Mesothelial cell of epicardium (in vitro differentiated cells): ENCODE measurements around the gene USP5. TPM values are rescaled to one million over a fixed set of nuclear protein-coding genes. Genes with fewer than 3 reads are reported as not detected.

ENCODE experiments used
- DNase-seq, 2 experiments: peaks; one replicate each; pipeline ENCODE4 v3.0.0; 2021; ENCODE audit warnings: low spot score in 2 of 2; ENCODE audit not compliant: unreplicated experiment in 2 of 2
- H3K27ac Mint-ChIP-seq: 2 replicates; pipeline ENCODE4 v1.8.0; 2021; ENCODE audit warnings: mixed read lengths
- H3K27me3 Mint-ChIP-seq: 2 replicates; pipeline ENCODE4 v1.8.0; 2021; ENCODE audit warnings: low read depth, mixed read lengths
- H3K36me3 Mint-ChIP-seq: 2 replicates; pipeline ENCODE4 v1.8.0; 2021; ENCODE audit warnings: mixed read lengths
- H3K4me1 Mint-ChIP-seq: 2 replicates; pipeline ENCODE4 v1.8.0; 2021; ENCODE audit warnings: mixed read lengths
- H3K4me3 Mint-ChIP-seq: 2 replicates; pipeline ENCODE4 v1.8.0; 2021; ENCODE audit warnings: mild to moderate bottlenecking, moderate library complexity, mixed read lengths
- H3K9me3 Mint-ChIP-seq: 2 replicates; pipeline ENCODE4 v1.8.0; 2021; ENCODE audit warnings: mixed read lengths
- total RNA-seq: library from RNA; stranded (reverse); gene quantifications from 3 replicates; pipeline ENCODE4 v1.2.1, GENCODE V29; 2021
- TF ChIP-seq, protein P1 (sequence below): fragments of 200-600 bp; sonication (generic); IDR thresholded peaks from one replicate; pipeline ENCODE4 v1.5.0; 2021; ENCODE audit warnings: antibody characterized with exemption; ENCODE audit not compliant: unreplicated experiment

Gene USP5
- total RNA-seq, 1 donor from 2014 or later = 119 TPM

DNA sequence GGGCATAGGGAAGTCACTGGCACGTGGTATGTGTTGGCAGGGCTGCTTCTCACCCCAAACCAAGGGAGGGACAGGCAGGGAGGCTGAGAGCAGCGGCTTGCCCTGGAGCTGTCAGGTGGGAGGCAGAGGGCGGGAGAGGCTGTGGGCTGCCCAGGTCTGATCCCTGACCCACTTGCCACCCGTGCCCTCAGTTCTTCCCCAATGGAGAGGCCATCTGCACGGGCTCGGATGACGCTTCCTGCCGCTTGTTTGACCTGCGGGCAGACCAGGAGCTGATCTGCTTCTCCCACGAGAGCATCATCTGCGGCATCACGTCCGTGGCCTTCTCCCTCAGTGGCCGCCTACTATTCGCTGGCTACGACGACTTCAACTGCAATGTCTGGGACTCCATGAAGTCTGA, 6.6 kb upstream of the USP5 start:
- Mint-ChIP-seq H3K4me1 (peaks cover 10% of the 10 kb centered on the region), H3K4me3 (no peak overlapping the region), H3K27ac (no peak overlapping the region), H3K9me3 (no peaks in the 10 kb centered on the region), H3K27me3 (no peaks in the 10 kb centered on the region), H3K36me3 (peaks cover 34% of the 10 kb centered on the region)
- no peak for DNase-seq
- TF ChIP-seq, protein P1, sequence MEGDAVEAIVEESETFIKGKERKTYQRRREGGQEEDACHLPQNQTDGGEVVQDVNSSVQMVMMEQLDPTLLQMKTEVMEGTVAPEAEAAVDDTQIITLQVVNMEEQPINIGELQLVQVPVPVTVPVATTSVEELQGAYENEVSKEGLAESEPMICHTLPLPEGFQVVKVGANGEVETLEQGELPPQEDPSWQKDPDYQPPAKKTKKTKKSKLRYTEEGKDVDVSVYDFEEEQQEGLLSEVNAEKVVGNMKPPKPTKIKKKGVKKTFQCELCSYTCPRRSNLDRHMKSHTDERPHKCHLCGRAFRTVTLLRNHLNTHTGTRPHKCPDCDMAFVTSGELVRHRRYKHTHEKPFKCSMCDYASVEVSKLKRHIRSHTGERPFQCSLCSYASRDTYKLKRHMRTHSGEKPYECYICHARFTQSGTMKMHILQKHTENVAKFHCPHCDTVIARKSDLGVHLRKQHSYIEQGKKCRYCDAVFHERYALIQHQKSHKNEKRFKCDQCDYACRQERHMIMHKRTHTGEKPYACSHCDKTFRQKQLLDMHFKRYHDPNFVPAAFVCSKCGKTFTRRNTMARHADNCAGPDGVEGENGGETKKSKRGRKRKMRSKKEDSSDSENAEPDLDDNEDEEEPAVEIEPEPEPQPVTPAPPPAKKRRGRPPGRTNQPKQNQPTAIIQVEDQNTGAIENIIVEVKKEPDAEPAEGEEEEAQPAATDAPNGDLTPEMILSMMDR = no peak

DNA sequence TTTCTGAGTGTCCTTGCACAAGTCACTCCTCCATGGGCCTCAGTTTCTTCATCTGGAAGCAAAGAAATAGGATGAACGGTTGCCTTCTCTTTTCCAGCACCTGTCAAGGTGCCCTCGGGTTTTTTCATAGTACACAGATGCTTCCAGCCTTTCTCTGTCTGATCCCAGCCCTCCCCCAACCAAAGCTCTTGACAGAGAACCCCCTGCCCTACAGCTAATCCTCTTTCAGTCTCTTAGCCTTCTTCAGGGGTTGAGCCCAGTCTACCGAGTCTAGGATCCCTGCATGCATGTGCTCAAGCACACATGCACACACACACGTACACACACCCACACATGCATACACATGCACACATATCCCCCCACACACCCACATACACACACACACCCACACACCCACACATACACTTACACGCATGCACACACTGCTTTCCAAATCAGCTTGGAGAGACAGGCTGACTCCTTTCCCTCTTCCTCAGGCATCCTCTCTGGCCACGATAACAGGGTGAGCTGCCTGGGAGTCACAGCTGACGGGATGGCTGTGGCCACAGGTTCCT, 5.6 kb upstream of the USP5 start:
- TF ChIP-seq, protein P1 = no peak
- H3K4me3 Mint-ChIP-seq = no peak overlapping the region
- no peak for DNase-seq
- no peaks in the 10 kb centered on the region for H3K27me3 Mint-ChIP-seq
- no peaks in the 10 kb centered on the region for H3K9me3 Mint-ChIP-seq
- H3K36me3 Mint-ChIP-seq = peaks cover 34% of the 10 kb centered on the region
- peaks cover 15% of the 10 kb centered on the region for H3K4me1 Mint-ChIP-seq
- H3K27ac Mint-ChIP-seq = no peak overlapping the region

DNA sequence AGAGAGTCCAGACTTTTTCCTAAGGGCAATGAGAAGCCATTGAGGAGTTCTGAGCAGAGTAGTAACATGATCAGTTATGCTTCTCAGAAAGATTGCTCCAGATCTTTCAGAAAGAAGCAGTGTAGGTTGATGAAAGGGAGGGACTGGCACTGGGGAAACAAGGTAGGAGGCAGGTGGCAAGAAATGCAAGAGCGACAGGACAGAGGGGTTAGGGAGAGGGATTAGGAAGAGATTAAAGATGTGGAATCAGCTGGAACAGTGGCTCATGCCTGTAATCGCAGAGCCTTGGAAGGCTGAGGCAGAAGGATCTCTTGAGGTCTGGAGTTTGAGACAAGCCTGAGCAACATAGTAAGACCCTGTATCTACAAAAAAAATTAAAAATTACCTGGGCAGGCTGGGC, 4.3 kb upstream of the USP5 start:
- Mint-ChIP-seq H3K27me3 (no peaks in the 10 kb centered on the region), H3K36me3 (peaks cover 32% of the 10 kb centered on the region), H3K27ac (no peak overlapping the region), H3K9me3 (no peaks in the 10 kb centered on the region), H3K4me3 (no peak overlapping the region), H3K4me1 (peaks cover 16% of the 10 kb centered on the region)
- no peak for DNase-seq
- TF ChIP-seq, protein P1 = no peak

DNA sequence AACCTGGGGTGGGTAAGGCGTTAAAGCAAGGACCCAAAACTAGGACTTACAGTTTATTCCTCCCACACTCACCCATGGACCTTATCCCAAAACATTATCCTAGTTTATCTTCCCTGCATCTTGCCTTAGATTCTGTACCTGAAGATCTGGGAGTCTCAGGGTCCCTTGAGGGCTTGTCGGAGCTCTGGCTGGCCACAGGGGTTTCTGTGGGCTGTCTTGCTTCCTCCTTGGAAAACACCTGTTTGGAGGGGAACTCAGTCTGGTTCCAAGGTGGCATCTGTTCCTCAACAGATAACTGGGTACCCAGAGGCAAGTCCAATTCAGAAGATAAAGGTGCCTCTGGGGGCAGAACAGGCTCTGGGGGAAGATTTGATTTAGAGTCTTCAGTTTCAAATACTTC, 2.5 kb upstream of the USP5 start:
- H3K27ac Mint-ChIP-seq = no peak overlapping the region
- H3K27me3 Mint-ChIP-seq = no peaks in the 10 kb centered on the region

DNA sequence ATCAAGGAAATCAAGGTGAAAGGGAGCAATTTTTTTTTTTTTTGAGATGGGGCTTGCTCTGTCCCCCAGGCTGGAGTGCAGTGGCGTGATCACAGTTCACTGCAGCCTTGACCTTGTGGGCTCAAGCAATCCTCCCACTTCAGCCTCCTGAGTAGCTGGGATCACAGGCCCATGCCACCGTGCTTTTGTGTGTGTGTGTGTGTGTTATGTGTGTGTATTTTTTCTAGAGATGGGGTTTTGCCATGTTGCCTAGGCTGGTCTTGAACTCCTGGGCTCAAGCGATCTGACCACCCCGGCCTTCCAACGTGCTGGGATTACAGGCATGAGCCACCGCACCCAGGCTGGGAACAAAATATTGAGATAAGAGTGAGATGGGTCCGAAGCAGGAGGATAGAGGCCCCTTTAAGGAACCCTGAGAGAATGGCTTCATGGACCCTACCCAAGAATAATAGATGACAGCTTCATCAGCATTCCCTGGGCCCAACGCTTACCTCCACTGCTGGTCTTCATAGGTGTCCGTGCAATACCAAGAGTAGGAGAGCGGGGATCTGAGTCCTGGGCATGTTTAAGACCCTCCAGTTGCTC, 1.9 kb upstream of the USP5 start:
- DNase-seq = no peak
- H3K36me3 Mint-ChIP-seq = peaks cover 20% of the 10 kb centered on the region
- H3K27ac Mint-ChIP-seq = peak overlapping the region; percentile 47
- H3K27me3 Mint-ChIP-seq = no peaks in the 10 kb centered on the region
- TF ChIP-seq, protein P1 = no peak
- H3K9me3 Mint-ChIP-seq = no peaks in the 10 kb centered on the region
- H3K4me1 Mint-ChIP-seq = peaks cover 32% of the 10 kb centered on the region
- H3K4me3 Mint-ChIP-seq = peak overlapping the region; percentile 95

More for the DNA sequence above, 2.5 kb upstream of the USP5 start:
- Mint-ChIP-seq H3K4me3 (peak overlapping the region; percentile 95), H3K36me3 (peaks cover 24% of the 10 kb centered on the region), H3K4me1 (peaks cover 30% of the 10 kb centered on the region), H3K9me3 (no peaks in the 10 kb centered on the region)
- TF ChIP-seq, protein P1 = no peak
- DNase-seq = no peak
